ENCODE measurements around the gene UPF2.

DNA sequence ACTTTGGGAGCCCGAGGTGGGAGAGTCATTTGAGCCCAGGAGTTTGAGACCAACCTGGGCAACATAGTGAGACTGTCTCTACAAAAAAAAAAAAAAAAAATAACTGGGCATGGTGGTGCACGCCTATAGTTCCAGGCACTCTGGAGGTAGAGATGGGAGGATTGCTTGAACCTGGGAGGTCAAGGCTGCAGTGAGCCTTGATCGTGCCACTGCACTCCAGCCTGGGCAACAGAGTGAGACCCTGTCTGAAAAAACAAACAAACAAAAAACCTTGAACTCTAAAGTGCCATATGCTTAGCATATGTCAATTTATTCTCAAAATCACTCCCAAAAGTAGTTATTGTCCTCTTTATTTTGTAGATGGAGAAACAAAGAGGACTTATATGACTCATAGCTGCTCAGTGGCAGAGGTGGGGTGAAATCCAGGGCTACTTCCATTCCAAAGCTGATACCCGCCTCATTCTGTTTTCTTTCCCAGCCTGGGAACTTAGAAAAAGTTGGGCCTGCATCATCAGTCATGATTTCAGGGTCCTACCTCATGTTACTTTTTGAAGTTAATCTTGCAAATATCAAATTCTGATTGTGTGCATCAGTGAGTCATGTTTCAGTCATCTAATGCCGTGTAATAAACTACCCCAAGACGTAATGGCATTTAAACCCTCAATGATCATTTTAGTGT lies 39.4 kb upstream of the UPF2 start:
- no peak for TF ChIP-seq TCF7 (IDR thresholded peaks at IDR 0.05; ENCODE audit: borderline replicate concordance)
- TF ChIP-seq, protein P1, sequence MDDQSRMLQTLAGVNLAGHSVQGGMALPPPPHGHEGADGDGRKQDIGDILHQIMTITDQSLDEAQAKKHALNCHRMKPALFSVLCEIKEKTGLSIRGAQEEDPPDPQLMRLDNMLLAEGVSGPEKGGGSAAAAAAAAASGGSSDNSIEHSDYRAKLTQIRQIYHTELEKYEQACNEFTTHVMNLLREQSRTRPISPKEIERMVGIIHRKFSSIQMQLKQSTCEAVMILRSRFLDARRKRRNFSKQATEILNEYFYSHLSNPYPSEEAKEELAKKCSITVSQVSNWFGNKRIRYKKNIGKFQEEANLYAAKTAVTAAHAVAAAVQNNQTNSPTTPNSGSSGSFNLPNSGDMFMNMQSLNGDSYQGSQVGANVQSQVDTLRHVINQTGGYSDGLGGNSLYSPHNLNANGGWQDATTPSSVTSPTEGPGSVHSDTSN (IDR thresholded peaks at IDR 0.05; ENCODE audit: insufficient replicate concordance, low read depth, low read length): no peak
- TF ChIP-seq, protein P2, sequence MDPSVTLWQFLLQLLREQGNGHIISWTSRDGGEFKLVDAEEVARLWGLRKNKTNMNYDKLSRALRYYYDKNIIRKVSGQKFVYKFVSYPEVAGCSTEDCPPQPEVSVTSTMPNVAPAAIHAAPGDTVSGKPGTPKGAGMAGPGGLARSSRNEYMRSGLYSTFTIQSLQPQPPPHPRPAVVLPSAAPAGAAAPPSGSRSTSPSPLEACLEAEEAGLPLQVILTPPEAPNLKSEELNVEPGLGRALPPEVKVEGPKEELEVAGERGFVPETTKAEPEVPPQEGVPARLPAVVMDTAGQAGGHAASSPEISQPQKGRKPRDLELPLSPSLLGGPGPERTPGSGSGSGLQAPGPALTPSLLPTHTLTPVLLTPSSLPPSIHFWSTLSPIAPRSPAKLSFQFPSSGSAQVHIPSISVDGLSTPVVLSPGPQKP (IDR thresholded peaks at IDR 0.05; ENCODE audit: low read depth, low read length): no peak
- TF ChIP-seq RFX5 (IDR thresholded peaks at IDR 0.05; ENCODE audit: low read depth, low read length): no peak
- TF ChIP-seq, protein P3, sequence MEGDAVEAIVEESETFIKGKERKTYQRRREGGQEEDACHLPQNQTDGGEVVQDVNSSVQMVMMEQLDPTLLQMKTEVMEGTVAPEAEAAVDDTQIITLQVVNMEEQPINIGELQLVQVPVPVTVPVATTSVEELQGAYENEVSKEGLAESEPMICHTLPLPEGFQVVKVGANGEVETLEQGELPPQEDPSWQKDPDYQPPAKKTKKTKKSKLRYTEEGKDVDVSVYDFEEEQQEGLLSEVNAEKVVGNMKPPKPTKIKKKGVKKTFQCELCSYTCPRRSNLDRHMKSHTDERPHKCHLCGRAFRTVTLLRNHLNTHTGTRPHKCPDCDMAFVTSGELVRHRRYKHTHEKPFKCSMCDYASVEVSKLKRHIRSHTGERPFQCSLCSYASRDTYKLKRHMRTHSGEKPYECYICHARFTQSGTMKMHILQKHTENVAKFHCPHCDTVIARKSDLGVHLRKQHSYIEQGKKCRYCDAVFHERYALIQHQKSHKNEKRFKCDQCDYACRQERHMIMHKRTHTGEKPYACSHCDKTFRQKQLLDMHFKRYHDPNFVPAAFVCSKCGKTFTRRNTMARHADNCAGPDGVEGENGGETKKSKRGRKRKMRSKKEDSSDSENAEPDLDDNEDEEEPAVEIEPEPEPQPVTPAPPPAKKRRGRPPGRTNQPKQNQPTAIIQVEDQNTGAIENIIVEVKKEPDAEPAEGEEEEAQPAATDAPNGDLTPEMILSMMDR (IDR thresholded peaks at IDR 0.05 in 2 of 3, conservative IDR thresholded peaks at IDR 0.05 in 1 of 3; ENCODE audit: control insufficient read depth in 2 of 3, extremely low read depth in 1 of 3, insufficient read depth in 1 of 3, low read depth in 3 of 3, low read length in 3 of 3): no peak
- no peak for TF ChIP-seq POLR2AphosphoS5 (IDR thresholded peaks at IDR 0.05; ENCODE audit: low read length)
- TF ChIP-seq, protein P4, sequence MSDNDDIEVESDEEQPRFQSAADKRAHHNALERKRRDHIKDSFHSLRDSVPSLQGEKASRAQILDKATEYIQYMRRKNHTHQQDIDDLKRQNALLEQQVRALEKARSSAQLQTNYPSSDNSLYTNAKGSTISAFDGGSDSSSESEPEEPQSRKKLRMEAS (IDR thresholded peaks at IDR 0.05; ENCODE audit: low read depth, low read length): no peak
- TF ChIP-seq RAD21 (IDR thresholded peaks at IDR 0.05; ENCODE audit: insufficient read depth, low read depth, low read length): no peak
- TF ChIP-seq, protein P5, sequence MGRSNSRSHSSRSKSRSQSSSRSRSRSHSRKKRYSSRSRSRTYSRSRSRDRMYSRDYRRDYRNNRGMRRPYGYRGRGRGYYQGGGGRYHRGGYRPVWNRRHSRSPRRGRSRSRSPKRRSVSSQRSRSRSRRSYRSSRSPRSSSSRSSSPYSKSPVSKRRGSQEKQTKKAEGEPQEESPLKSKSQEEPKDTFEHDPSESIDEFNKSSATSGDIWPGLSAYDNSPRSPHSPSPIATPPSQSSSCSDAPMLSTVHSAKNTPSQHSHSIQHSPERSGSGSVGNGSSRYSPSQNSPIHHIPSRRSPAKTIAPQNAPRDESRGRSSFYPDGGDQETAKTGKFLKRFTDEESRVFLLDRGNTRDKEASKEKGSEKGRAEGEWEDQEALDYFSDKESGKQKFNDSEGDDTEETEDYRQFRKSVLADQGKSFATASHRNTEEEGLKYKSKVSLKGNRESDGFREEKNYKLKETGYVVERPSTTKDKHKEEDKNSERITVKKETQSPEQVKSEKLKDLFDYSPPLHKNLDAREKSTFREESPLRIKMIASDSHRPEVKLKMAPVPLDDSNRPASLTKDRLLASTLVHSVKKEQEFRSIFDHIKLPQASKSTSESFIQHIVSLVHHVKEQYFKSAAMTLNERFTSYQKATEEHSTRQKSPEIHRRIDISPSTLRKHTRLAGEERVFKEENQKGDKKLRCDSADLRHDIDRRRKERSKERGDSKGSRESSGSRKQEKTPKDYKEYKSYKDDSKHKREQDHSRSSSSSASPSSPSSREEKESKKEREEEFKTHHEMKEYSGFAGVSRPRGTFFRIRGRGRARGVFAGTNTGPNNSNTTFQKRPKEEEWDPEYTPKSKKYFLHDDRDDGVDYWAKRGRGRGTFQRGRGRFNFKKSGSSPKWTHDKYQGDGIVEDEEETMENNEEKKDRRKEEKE (IDR thresholded peaks at IDR 0.05): no peak
- TF ChIP-seq BRCA1 (IDR thresholded peaks at IDR 0.05; ENCODE audit: low read depth, low read length): no peak
- no peak for TF ChIP-seq BHLHE40 (IDR thresholded peaks at IDR 0.05; ENCODE audit: borderline replicate concordance in 1 of 2, low read depth in 2 of 2, low read length in 1 of 2)

Measured in GM12878 (cell line).